AG09309 (cell line): ENCODE measurements around the gene GIGYF2.
"Not testable (repeated sequence)": the region's sequence is repeated elsewhere in the genome, so short reads cannot be mapped to it uniquely, and the experiment has no call there.

Source experiments
- DNase-seq: peaks from one replicate; pipeline ENCODE4 v3.0.0-alpha.2; 2010; ENCODE audit warnings: low read depth
- H3K4me3 ChIP-seq: 2 replicates; pipeline ENCODE4 v1.5.1; 2011; ENCODE audit warnings: mild to moderate bottlenecking, low read depth, low read length, moderate library complexity; ENCODE audit not compliant: control insufficient read depth
- TF ChIP-seq, protein P1 (sequence below): IDR thresholded peaks from 2 replicates; pipeline ENCODE4 v1.5.1; 2011; ENCODE audit warnings: mild to moderate bottlenecking, low read depth, low read length, inconsistent platforms; ENCODE audit not compliant: insufficient read depth, control insufficient read depth; ENCODE audit errors: missing control alignments

GIGYF2 gene

DNA sequence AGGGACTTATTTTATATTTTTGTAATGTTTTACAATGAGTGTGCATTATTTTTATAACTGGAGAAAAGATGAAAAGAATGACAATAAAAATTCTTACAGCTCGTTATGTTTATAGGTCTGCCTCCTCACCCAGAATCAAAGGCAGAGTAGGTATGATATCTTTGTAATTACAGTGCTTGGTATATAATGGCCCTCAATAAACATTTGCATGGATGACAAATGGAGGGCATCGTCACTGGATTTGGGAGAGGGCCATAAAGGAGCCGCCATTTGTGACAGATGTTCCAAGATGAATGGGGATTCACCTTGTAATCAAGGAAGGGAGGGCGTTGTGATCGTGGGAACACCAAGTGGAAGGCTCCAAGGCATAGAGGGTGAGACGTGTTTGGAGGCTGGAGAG lies 22.6 kb upstream of the GIGYF2 start:
- TF ChIP-seq, protein P1, sequence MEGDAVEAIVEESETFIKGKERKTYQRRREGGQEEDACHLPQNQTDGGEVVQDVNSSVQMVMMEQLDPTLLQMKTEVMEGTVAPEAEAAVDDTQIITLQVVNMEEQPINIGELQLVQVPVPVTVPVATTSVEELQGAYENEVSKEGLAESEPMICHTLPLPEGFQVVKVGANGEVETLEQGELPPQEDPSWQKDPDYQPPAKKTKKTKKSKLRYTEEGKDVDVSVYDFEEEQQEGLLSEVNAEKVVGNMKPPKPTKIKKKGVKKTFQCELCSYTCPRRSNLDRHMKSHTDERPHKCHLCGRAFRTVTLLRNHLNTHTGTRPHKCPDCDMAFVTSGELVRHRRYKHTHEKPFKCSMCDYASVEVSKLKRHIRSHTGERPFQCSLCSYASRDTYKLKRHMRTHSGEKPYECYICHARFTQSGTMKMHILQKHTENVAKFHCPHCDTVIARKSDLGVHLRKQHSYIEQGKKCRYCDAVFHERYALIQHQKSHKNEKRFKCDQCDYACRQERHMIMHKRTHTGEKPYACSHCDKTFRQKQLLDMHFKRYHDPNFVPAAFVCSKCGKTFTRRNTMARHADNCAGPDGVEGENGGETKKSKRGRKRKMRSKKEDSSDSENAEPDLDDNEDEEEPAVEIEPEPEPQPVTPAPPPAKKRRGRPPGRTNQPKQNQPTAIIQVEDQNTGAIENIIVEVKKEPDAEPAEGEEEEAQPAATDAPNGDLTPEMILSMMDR: no peak
- no peak overlapping the region for H3K4me3 ChIP-seq
- no peak for DNase-seq

DNA sequence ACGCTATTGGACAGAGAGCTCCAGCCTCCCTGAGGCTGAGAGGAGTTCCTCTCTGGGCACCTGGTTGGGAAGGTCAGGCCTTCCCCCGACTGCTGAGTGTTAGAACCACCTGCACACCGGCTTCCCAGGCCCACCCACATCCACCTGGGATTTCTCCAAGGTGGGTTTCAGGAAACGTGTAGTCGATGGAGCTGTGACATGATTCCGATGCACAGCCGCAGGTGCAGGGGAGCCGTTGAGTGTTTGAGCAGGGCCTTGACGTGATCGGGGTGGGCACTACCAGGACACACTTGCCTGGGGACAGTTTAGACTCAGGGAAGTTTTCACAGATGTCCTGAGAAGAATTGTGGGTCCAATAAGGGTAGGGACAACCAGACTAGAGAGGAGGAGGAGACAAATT lies 21.8 kb upstream of the GIGYF2 start:
- DNase-seq: no peak
- TF ChIP-seq, protein P1: no peak
- no peak overlapping the region for H3K4me3 ChIP-seq

DNA sequence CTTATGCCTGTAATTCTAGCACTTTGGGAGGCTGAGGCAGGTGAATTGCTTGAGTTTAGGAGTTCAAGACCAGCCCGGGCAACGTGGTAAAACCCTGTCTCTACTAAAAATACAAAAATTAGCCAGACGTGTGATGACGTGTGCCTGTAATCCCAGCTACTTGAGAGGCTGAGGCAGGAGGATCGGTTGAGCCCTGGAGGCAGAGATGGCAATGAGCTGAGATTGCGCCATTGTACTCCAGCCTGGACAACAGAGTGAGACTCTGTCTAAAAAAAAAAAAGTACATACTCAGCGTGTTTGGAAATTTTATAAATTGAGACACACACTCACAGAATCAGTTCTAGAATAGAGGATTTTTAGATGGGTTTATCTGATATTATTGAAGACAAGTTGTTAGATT lies 17.1 kb upstream of the GIGYF2 start:
- no peak for DNase-seq
- TF ChIP-seq, protein P1: no peak
- H3K4me3 ChIP-seq: no peak overlapping the region

DNA sequence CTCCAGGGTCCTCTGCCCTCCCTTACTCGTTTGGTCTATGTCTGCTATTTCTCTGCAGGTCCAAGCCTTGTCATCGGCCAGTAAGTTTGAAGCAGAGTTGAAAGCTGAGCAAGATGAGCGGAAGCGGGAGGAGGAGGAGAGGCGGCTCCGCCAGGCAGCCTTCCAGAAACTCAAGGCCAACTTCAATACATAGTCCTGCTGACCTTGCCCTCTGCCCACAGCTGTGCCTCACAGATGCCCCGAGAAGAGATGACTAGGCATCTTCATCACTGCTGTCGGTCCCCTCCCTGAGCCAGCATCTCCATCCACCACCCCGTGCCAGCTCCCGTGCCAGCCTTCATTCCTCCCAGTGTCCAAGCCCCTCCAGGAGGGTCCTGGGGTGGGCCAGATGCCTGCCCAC lies 15.6 kb upstream of the GIGYF2 start:
- DNase-seq: no peak
- TF ChIP-seq, protein P1: no peak

DNA sequence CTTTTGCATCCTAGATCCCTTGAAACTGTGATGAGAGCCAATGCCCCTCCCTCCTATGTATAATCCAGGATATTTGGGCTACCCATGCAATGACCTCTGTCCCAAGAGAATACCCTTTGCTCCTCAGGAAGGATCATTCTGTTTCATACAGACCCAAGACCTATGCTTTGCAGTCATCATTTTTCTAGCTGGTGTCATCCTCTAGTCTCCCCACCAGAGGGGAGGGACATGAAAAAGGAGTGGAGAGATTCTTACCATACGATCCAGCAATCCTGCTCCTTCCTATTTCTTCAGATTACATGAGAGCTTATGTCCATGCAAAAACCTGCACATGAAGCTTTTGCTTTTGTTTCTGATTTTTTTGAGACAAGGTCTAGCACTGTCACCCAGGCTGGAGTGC lies 13.8 kb upstream of the GIGYF2 start:
- no peak for DNase-seq
- H3K4me3 ChIP-seq: no peak overlapping the region
- TF ChIP-seq, protein P1: no peak

More for the DNA sequence above, 15.6 kb upstream of the GIGYF2 start:
- H3K4me3 ChIP-seq: no peak overlapping the region

DNA sequence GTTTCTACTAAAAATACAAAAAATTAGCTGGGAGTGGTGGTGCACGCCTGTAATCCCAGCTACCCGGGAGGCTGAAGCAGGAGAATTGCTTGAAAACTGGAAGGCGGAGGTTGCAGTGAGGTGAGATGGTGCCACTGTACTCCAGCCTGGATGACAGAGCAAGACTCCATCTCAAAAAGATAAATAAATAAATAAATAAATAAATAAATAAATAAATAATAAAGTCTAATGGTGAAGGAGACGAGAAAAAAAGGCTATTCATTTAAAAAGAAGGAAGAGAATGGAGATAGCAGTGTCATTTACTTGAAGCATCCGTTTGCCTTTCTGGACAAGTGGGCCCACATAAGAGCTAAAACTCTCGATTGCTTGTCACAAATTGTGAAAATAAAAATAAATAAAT lies 11.7 kb upstream of the GIGYF2 start:
- not testable (repeated sequence) for DNase-seq

DNA sequence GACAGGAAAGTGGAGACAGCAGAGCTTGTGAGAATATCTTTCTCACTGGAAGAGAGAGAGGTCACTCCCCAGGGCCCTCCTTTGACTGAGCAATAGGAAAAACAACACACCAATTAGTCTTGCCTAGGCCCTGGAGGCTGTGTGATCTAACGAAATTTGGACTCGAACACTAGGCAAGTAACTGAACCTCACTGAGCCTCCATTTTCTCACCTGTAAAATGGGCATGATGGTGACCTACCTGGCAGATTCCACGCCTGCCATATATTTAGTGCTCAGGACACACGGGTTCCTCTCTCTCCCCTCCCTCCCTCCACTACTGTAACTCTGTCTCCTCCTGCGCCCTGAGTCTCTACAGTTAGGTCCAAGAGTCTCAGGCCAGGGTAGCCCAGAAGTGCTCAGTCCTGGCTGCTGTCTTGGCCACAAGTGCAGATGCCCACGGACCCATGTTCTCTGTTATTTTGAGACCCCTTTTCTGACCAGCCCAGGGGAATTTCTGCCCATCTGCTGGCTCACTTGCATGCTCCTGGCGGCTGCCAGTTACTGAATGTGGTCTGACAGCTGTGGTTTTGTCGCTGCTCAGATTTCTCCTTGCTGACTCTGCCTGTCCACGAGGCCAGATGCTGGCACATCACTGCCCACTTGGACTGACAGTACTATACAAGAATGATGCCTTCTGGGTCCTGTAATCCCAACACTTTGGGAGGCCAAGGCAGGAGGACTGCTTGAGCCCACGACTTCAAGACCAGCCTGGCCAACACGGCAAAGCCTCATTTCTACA lies 9.6 kb upstream of the GIGYF2 start:
- no peak overlapping the region for H3K4me3 ChIP-seq
- no peak for DNase-seq
- TF ChIP-seq, protein P1: no peak

More for the DNA sequence above, 11.7 kb upstream of the GIGYF2 start:
- H3K4me3 ChIP-seq: not testable (repeated sequence)
